Stimulated activated CD4-positive, alpha-beta T cell treated with anti-CD3 and anti-CD28 coated beads, Interleukin-2, amount 100 ng/mL, for 24 hours (primary cell): ENCODE results near the gene INHBB.
"Not testable (repeated sequence)": the region's sequence is repeated elsewhere in the genome, so short reads cannot be mapped to it uniquely, and the experiment has no call there.

Experiments
- DNase-seq, 2 donors: peaks; one replicate each; pipeline ENCODE4 v3.0.0-alpha.2; 2020

Gene INHBB

GRCh38 chr2:120346026-120346666 lies at the start of gene INHBB:
INHBB (plus strand) TSS chr2:120346136; CDS start chr2:120346189, 53 bp downstream.
- DNase-seq, result peak in 1 of 2 donors; percentile 14

- DNase-seq, result no peak
These were observed 47.6 kb upstream of the INHBB start for GRCh38 chr2:120298173-120298835.

GRCh38 chr2:120299004-120299403 lies 46.9 kb upstream of the INHBB start:
- no peak for DNase-seq

DNA sequence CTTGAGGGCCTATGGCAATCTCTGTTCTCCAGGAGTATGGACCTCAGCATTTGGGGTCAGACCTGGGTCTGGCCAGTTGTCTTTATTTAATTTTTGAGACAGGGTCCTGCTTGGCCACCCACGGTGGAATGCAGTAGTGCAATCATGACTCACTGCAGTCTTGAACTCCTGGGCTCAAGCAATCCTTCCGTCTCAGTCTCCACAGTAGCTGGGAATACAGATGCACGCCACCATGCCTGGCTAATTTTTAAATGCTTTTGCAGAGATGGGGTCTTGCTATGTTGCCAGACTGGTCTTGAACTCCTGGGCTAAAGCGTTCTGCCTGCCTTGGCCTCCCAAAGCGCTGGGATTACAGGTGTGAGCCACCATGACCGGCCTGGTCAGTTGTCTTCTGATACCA lies 46.4 kb upstream of the INHBB start:
- no peak for DNase-seq

GRCh38 chr2:120300385-120300784 lies 45.6 kb upstream of the INHBB start:
- no peak for DNase-seq

GRCh38 chr2:120301284-120301683 lies 44.7 kb upstream of the INHBB start:
- DNase-seq, result no peak

DNA sequence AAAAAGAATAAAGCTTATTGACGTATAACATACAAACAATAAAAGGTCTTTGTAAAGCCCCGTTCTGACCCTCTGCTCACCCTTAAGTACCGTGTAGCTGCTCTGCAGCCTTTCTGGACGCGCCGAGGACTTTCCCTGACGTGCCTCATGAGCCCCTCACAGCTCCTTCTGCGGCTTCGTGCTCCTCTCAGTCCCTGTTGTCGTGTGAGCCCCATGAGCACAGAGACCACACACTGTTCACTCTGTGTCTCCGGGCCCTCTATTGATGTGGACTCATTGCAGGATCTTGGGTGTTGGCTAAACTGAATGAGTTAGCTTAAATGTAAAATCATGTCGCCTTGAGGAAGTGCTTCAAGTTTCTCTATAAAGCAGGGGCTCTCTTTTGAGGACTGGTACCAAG lies 43.6 kb upstream of the INHBB start:
- no peak for DNase-seq

DNA sequence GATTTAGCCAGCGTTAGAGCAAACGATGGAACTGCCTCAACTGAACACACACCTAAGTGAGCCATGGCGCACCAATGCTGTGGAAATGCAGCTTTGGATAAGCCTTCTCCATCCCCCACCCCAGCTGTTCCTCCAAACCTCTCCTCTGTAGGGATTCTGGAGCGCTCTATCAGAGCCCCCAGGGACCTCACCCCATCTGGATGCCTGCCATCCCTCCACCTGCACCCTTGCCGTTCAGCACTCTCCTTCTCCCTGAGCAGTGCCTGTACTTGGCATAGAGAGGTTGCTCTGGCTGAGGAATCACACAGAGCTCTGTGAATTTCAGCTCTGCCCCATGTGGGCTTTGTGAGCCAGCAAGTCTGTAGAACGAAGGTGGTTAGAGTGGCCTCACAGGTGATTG lies 42.8 kb upstream of the INHBB start:
- DNase-seq, result no peak

DNA sequence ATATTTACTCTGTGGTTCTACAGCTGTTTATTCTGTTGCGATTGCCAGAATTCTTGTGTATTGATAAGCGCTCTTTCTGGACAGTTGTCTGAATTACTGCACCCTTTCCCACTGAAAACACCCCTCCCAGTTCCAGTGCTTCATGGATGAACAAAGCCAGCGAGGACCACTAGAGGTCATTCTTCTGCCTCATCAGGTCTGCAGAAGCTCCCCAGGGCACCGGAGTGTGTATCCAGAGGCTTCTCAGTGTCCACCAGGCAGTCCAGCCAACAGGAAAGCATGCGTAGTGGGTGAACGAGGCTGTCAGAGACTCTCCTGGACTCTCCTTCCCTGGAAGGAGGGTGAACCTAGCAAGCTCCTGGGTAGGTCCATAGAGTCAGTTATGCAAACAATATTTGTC lies 40.6 kb upstream of the INHBB start:
- no peak for DNase-seq

DNA sequence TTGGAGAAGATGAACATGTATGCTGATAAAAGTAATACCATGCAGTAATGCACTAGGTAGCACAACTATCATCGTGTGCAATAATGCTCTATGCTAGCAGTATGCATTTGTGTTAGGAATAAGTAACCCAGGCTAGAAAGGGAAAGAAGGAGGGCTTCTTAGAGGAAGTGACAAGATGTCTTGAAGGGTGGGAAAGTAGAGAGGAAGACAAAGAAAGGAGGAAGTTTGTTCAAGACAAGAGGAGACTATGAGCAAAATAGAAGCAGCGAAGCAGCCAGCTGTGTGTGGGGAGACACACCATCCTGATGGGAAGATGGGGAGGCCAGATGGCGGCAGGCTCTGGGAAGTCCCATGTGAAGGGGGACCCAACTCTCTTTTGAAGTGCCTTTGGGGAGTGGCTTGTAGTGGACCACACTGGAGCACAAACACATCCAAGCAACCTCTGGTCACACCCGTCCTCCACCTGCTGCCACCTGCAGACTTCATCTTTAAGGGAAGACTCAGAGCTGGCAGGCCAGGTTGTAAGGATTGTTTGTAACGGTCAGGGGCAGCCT lies 39.9 kb upstream of the INHBB start:
- DNase-seq, result no peak

DNA sequence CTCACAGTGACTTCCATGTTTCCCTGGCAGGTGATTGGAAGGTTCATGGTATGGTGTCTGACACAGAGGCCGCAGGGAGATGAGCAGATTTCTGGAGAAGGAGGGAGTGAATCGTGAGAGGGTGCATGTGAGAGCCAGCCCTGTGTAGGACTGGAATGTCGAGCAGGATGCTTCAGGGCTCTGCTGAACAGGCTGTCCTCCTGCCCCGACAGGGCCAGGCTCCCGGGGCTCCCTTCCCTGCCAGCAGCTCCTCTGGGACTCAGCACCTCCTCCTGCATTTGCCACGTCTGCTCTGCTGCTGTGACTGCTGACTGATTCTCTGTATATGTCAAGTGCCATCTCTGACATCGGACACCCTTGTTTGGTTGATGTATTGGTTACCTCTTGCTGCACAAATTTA lies 38.5 kb upstream of the INHBB start:
- no peak for DNase-seq

DNA sequence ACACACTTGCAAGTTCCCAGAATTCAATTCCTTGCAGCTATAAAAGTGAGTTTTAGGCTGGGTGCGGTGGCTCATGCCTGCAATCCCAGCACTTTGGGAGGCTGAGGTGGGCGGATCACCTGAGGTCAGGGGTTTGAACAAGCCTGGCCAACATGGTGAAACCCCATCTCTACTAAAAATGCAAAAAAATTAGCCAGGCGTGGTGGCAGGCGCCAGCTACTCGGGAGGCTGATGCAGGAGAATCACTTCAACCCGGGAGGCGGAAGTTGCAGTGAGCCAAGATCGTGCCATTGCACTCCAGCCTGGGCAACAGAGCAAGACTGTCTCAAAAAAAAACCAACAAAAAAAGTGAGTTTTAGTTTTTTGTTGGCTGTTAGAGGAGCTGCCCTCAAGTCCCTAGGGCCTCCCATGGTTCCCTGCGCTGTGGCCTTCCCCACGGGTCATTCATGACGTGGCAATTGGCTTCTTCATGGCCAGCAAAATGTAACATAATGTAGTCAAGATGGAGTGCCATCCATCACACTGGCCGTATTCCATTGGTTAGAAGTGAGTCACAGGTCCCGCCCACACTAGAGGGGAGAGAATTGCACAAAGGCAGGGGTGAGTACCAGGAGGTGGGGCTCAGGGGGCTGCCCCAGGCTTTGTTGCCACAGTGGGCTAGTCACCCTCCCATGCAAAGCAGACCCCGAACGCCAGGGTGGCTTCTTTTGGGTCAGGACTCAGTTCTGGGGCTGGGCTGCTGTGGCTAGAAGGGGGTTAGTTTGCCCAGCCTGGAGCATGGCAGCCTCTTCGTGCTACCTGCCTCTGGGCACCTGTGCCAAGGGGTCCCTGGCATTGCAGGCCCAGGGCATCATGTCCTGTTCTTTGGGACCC lies 37.7 kb upstream of the INHBB start:
- no peak for DNase-seq

DNA sequence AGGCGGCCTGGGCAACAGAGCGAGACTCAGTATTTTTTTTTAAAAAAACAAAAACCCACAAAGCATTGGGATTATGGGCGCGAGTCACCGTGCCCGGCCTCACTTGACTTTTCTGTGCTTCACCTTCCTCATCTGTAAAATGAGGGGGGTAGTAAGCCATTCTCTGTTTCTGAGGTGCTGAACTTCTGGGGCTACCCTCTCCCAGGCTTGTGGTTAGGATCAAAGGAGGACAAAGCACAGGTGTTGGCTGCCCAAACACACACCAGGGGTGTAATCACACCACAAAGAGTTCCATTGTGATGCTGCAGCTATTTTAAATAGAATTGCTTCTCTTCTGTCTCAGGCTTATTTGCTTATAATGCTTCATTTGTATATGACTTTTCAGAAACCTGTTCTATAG lies 35.8 kb upstream of the INHBB start:
- DNase-seq, result no peak

DNA sequence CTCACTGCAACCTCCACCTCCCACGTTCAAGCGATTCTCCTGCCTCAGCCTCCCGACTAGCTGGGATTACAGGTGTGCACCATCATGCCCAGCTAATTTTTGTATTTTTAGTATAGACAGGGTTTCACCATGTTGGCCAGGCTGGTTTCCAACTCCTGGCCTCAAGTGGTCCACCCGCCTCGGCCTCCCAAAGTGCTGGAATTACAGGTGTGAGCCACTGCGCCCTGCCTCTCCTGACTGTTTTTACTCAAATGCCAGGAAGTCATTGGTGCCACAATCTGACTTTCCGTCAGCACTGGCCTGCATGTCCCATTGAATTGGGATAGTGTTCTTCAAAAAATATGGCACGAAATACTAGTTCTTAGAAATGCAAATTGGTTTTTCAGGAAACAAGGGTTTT lies 35.1 kb upstream of the INHBB start:
- DNase-seq, result not testable (repeated sequence)

GRCh38 chr2:120312076-120312475 lies 33.9 kb upstream of the INHBB start:
- no peak for DNase-seq

GRCh38 chr2:120312860-120313694 lies 32.9 kb upstream of the INHBB start:
- peak; percentile 78 to 86 for DNase-seq

- DNase-seq, result no peak
These were observed 32.0 kb upstream of the INHBB start for GRCh38 chr2:120313695-120314615.

- peak in 1 of 2 donors; percentile 18 for DNase-seq
These were observed 31.1 kb upstream of the INHBB start for GRCh38 chr2:120314690-120315366.

GRCh38 chr2:120315367-120316033 lies 30.4 kb upstream of the INHBB start:
- DNase-seq, result no peak

GRCh38 chr2:120316071-120316470 lies 29.9 kb upstream of the INHBB start:
- no peak for DNase-seq
